ENCODE results near the gene NUP88. TPM values are rescaled to one million over a fixed set of nuclear protein-coding genes. Genes with fewer than 3 reads are reported as not detected.

The NUP88 gene
- total and polyA plus RNA-seq, 9 donors = 31.7 to 77.7 (median 42.3) TPM

- Histone ChIP-seq H3K4me3 (no peak overlapping the region), H3K27me3 (no peaks in the 10 kb centered on the region), H3K36me3 (no peaks in the 10 kb centered on the region), H3K9me3 (no peaks in the 10 kb centered on the region), H3K4me1 (ENCODE audit: insufficient read depth) (peaks cover 6% of the 10 kb centered on the region), H3K27ac (no peak overlapping the region)
- TF ChIP-seq EP300 (IDR thresholded peaks at IDR 0.05) (no peak), POLR2A (IDR thresholded peaks at IDR 0.05) (no peak)
- TF ChIP-seq, protein P1, sequence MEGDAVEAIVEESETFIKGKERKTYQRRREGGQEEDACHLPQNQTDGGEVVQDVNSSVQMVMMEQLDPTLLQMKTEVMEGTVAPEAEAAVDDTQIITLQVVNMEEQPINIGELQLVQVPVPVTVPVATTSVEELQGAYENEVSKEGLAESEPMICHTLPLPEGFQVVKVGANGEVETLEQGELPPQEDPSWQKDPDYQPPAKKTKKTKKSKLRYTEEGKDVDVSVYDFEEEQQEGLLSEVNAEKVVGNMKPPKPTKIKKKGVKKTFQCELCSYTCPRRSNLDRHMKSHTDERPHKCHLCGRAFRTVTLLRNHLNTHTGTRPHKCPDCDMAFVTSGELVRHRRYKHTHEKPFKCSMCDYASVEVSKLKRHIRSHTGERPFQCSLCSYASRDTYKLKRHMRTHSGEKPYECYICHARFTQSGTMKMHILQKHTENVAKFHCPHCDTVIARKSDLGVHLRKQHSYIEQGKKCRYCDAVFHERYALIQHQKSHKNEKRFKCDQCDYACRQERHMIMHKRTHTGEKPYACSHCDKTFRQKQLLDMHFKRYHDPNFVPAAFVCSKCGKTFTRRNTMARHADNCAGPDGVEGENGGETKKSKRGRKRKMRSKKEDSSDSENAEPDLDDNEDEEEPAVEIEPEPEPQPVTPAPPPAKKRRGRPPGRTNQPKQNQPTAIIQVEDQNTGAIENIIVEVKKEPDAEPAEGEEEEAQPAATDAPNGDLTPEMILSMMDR (IDR thresholded peaks at IDR 0.05) = no peak
- DNase-seq = no peak
- 83 to 92% (median 90%) methylated on average over 2 of the region's 2 CpGs for WGBS, 3 donors
- intact Hi-C loops (cut with DNase I) = no loop called here
Observed at GRCh38 chr17:5416901-5417300, 2.6 kb downstream of the NUP88 start.

GRCh38 chr17:5413682-5414081 lies 5.8 kb downstream of the NUP88 start:
- DNase-seq = no peak
- H3K27ac ChIP-seq = no peak overlapping the region
- intact Hi-C loops (cut with DNase I) = no loop called here
- TF ChIP-seq EP300 (IDR thresholded peaks at IDR 0.05) = no peak
- no peak for TF ChIP-seq POLR2A (IDR thresholded peaks at IDR 0.05)
- H3K9me3 ChIP-seq = no peaks in the 10 kb centered on the region
- WGBS, 3 donors = 42 to 48% (median 42%) methylated on average over 4 of the region's 4 CpGs
- H3K36me3 ChIP-seq = no peaks in the 10 kb centered on the region
- peaks cover 2% of the 10 kb centered on the region for H3K4me1 ChIP-seq (ENCODE audit: insufficient read depth)
- H3K27me3 ChIP-seq = no peaks in the 10 kb centered on the region
- no peak overlapping the region for H3K4me3 ChIP-seq

- DNase-seq = no peak
- no peak overlapping the region for H3K27ac ChIP-seq
- intact Hi-C loops (cut with DNase I) = no loop called here
- H3K27me3 ChIP-seq = no peaks in the 10 kb centered on the region
- H3K36me3 ChIP-seq = no peaks in the 10 kb centered on the region
- no peaks in the 10 kb centered on the region for H3K4me1 ChIP-seq (ENCODE audit: insufficient read depth)
- TF ChIP-seq, protein P1 (IDR thresholded peaks at IDR 0.05) = no peak
- no peak for TF ChIP-seq POLR2A (IDR thresholded peaks at IDR 0.05)
- TF ChIP-seq EP300 (IDR thresholded peaks at IDR 0.05) = no peak
- WGBS, 3 donors = 94 to 97% (median 96%) methylated on average over 7 of the region's 7 CpGs
- no peaks in the 10 kb centered on the region for H3K9me3 ChIP-seq
- H3K4me3 ChIP-seq = no peak overlapping the region
Observed at GRCh38 chr17:5410594-5411272, 8.7 kb downstream of the NUP88 start.

DNA sequence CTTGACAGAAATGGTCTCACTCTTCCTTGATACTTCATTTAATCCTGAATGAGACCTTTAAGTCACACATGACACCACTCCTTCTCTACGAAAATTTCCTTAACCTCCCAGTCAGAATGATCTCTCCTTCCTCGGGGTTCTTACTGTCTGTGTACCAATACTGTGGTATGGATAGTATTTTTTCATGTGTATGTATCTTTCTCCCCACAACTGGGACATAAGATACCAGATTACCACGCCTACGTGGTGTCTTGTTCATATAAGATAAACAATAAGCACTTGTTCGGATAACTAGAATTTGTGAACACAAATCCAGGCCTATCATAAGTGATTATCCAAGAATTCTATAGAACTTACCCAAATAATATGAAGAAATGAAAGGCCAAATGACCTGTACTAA lies 11.3 kb downstream of the NUP88 start:
- Histone ChIP-seq H3K27ac (no peak overlapping the region), H3K36me3 (no peaks in the 10 kb centered on the region), H3K4me3 (no peak overlapping the region), H3K4me1 (ENCODE audit: insufficient read depth) (no peaks in the 10 kb centered on the region), H3K27me3 (no peaks in the 10 kb centered on the region), H3K9me3 (no peaks in the 10 kb centered on the region)
- TF ChIP-seq EP300 (IDR thresholded peaks at IDR 0.05) (no peak), POLR2A (IDR thresholded peaks at IDR 0.05) (no peak)
- TF ChIP-seq, protein P1 (IDR thresholded peaks at IDR 0.05) = no peak
- intact Hi-C loops (cut with DNase I) = no loop called here
- 78 to 85% (median 85%) methylated on average over 5 of the region's 5 CpGs for WGBS, 3 donors
- no peak for DNase-seq

DNA sequence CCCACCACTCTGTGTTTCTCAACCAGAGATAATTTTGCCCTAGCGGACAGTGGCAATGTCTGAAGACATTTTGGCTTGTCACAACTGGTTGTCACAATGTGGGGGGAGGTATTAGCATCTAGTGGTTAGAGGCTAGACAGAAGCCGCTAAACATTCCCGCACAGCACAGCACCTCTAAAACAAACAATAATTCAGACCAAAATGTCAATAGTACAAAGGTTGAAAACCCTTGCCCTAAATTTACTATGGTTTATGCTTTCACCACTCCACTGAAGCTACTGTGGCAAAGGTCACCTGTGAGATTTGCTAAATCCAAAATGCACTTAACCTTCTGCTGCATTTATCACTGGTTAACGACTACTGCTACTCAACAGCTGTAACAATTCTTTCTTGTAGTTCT lies 14.1 kb downstream of the NUP88 start:
- Histone ChIP-seq H3K4me1 (ENCODE audit: insufficient read depth) (no peaks in the 10 kb centered on the region), H3K36me3 (no peaks in the 10 kb centered on the region), H3K9me3 (no peaks in the 10 kb centered on the region), H3K27ac (no peak overlapping the region), H3K4me3 (no peak overlapping the region), H3K27me3 (no peaks in the 10 kb centered on the region)
- intact Hi-C loops (cut with DNase I) = no loop called here
- 67 to 73% (median 70%) methylated on average over 4 of the region's 4 CpGs for WGBS, 3 donors
- no peak for TF ChIP-seq POLR2A (IDR thresholded peaks at IDR 0.05)
- TF ChIP-seq EP300 (IDR thresholded peaks at IDR 0.05) = no peak
- TF ChIP-seq, protein P1 (IDR thresholded peaks at IDR 0.05) = no peak
- DNase-seq = no peak

All from ovary (tissue), 9 donors.